ENCODE data around the gene LGI1.

Gene LGI1

GRCh38 chr10:93726024-93726423, 31.7 kb upstream of the LGI1 start:
- TF ChIP-seq POLR2A (IDR thresholded peaks at IDR 0.05; ENCODE audit: extremely low read depth, insufficient read length), result no peak
- TF ChIP-seq CTCF (IDR thresholded peaks at IDR 0.05; ENCODE audit: low read depth, low read length), result no peak
- TF ChIP-seq MYC (IDR thresholded peaks at IDR 0.05; ENCODE audit: low read depth, low read length), result no peak
- TF ChIP-seq MAX (IDR thresholded peaks at IDR 0.05; ENCODE audit: low read depth, low read length), result no peak
- no peak for DNase-seq (ENCODE audit: low read depth)
- H3K4me3 ChIP-seq (ENCODE audit: low read depth, low read length), result no peak overlapping the region

GRCh38 chr10:93741367-93741766, 16.4 kb upstream of the LGI1 start:
- TF ChIP-seq POLR2A (IDR thresholded peaks at IDR 0.05; ENCODE audit: extremely low read depth, insufficient read length), result no peak
- no peak for TF ChIP-seq MYC (IDR thresholded peaks at IDR 0.05; ENCODE audit: low read depth, low read length)
- no peak for TF ChIP-seq CTCF (IDR thresholded peaks at IDR 0.05; ENCODE audit: low read depth, low read length)
- TF ChIP-seq MAX (IDR thresholded peaks at IDR 0.05; ENCODE audit: low read depth, low read length), result no peak
- no peak overlapping the region for H3K4me3 ChIP-seq (ENCODE audit: low read depth, low read length)
- no peak for DNase-seq (ENCODE audit: low read depth)

- H3K4me3 ChIP-seq (ENCODE audit: low read depth, low read length), result peak overlapping the region; percentile 59
- TF ChIP-seq MAX (IDR thresholded peaks at IDR 0.05; ENCODE audit: low read depth, low read length) (no peak), CTCF (IDR thresholded peaks at IDR 0.05; ENCODE audit: low read depth, low read length) (no peak), POLR2A (IDR thresholded peaks at IDR 0.05; ENCODE audit: extremely low read depth, insufficient read length) (no peak), MYC (IDR thresholded peaks at IDR 0.05; ENCODE audit: low read depth, low read length) (no peak)
- peak; percentile 87 for DNase-seq (ENCODE audit: low read depth)
Measured at GRCh38 chr10:93742633-93743349, 14.9 kb upstream of the LGI1 start.

GRCh38 chr10:93745408-93746065, 12.2 kb upstream of the LGI1 start:
- DNase-seq (ENCODE audit: low read depth), result peak; percentile 43
- no peak for TF ChIP-seq MAX (IDR thresholded peaks at IDR 0.05; ENCODE audit: low read depth, low read length)
- no peak for TF ChIP-seq POLR2A (IDR thresholded peaks at IDR 0.05; ENCODE audit: extremely low read depth, insufficient read length)
- peak; percentile 35 for TF ChIP-seq CTCF (IDR thresholded peaks at IDR 0.05; ENCODE audit: low read depth, low read length)
- TF ChIP-seq MYC (IDR thresholded peaks at IDR 0.05; ENCODE audit: low read depth, low read length), result no peak
- no peak overlapping the region for H3K4me3 ChIP-seq (ENCODE audit: low read depth, low read length)

GRCh38 chr10:93746844-93747284, 10.9 kb upstream of the LGI1 start:
- peak; percentile 8 for DNase-seq (ENCODE audit: low read depth)
- H3K4me3 ChIP-seq (ENCODE audit: low read depth, low read length), result no peak overlapping the region
- TF ChIP-seq POLR2A (IDR thresholded peaks at IDR 0.05; ENCODE audit: extremely low read depth, insufficient read length) (no peak), MAX (IDR thresholded peaks at IDR 0.05; ENCODE audit: low read depth, low read length) (no peak), CTCF (IDR thresholded peaks at IDR 0.05; ENCODE audit: low read depth, low read length) (peak; percentile 11), MYC (IDR thresholded peaks at IDR 0.05; ENCODE audit: low read depth, low read length) (no peak)

Measured in NB4 (cell line).